ENCODE measurements around the gene STK38.
"Not testable (repeated sequence)": the region's sequence is repeated elsewhere in the genome, so short reads cannot be mapped to it uniquely, and the experiment has no call there.

Gene STK38

GRCh38 chr6:36479256-36479655, 68.0 kb downstream of the STK38 start:
- no peak for DNase-seq

GRCh38 chr6:36478051-36478526, 69.2 kb downstream of the STK38 start:
- DNase-seq, result no peak

GRCh38 chr6:36469946-36470345, 77.3 kb downstream of the STK38 start:
- no peak for DNase-seq

GRCh38 chr6:36469148-36469661, 78.1 kb downstream of the STK38 start:
- DNase-seq, result no peak

GRCh38 chr6:36467625-36468024, 79.7 kb downstream of the STK38 start:
- DNase-seq, result no peak

GRCh38 chr6:36464233-36464632, 83.0 kb downstream of the STK38 start:
- no peak for DNase-seq

- no peak for DNase-seq
These were observed 83.6 kb downstream of the STK38 start for GRCh38 chr6:36463676-36464075.

- DNase-seq, result no peak
These were observed 85.6 kb downstream of the STK38 start for GRCh38 chr6:36461646-36462045.

- DNase-seq, result no peak
These were observed 86.4 kb downstream of the STK38 start for GRCh38 chr6:36460916-36461315.

- no peak for DNase-seq
These were observed 87.8 kb downstream of the STK38 start for GRCh38 chr6:36459501-36459900.

GRCh38 chr6:36455486-36456027, 91.7 kb downstream of the STK38 start:
- no peak for DNase-seq

GRCh38 chr6:36452897-36453296, 94.4 kb downstream of the STK38 start:
- not testable (repeated sequence) for DNase-seq

GRCh38 chr6:36449173-36449572, 98.1 kb downstream of the STK38 start:
- not testable (repeated sequence) for DNase-seq

- no peak for DNase-seq
These were observed 101.7 kb downstream of the STK38 start for GRCh38 chr6:36445621-36446020.

- DNase-seq, result peak in 1 of 2 experiments; percentile 3
These were observed 102.8 kb downstream of the STK38 start for GRCh38 chr6:36444470-36444869.

All from NCI-H446 (cell line).